Measurements from ENCODE around the gene CCDC158.

DNA sequence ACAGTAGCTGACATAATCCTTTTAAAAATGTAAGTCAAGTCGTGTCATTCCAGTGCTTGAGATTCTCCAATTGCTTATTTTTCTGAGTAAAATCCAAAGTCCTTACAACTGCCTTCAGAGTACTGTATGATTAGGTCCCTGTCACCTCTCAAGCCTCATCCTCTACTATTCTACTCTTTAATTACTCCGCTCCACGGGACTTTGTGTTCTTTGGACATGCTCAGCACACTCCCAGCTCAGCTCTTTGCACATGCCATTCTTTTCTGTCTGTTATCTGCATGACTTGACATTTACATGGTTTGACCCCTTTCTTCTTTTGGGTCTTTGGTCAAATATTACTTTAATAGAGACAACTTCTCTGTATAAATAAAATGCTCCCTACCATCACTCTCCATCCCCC lies 154.3 kb downstream of the CCDC158 start:
- TF ChIP-seq CTCF (IDR thresholded peaks at IDR 0.05; ENCODE audit: low read length) (no peak), EZH2 (IDR thresholded peaks at IDR 0.05; ENCODE audit: borderline replicate concordance, low read length) (no peak)
